ENCODE results near the gene SYTL2.

Gene SYTL2

DNA sequence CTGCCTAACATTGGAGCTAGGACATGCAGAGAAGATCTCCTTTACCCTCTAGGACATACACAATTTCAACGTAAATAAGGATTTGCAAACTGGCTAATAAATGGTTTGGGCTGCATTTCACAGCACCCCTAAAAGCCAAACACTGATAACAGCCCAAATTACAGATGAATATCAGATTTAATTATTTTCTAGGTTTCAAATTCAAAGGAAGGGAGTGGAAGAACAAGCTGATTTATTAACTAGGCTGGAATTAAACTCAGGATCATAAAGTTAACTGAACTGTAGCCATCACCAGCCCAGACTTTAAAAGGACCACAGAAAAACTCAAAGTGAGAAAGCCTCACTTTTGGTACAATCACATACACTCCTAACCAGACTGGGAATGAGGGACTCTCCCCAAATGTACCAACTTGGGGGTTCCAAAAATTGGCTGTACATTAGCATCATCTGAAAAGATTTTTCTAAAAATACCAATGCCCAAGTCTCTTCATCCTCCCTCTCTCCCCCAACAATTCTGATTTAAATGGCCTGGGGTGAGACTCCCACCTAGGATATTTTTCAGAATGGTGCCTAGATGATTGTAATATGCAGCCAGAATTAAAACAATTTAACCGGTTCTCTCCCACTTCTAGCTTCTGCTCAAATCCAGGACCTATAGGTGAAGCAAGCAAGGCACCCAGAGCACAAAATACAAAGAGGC is 43.5 kb downstream of the SYTL2 start:
- TF ChIP-seq, protein P1, sequence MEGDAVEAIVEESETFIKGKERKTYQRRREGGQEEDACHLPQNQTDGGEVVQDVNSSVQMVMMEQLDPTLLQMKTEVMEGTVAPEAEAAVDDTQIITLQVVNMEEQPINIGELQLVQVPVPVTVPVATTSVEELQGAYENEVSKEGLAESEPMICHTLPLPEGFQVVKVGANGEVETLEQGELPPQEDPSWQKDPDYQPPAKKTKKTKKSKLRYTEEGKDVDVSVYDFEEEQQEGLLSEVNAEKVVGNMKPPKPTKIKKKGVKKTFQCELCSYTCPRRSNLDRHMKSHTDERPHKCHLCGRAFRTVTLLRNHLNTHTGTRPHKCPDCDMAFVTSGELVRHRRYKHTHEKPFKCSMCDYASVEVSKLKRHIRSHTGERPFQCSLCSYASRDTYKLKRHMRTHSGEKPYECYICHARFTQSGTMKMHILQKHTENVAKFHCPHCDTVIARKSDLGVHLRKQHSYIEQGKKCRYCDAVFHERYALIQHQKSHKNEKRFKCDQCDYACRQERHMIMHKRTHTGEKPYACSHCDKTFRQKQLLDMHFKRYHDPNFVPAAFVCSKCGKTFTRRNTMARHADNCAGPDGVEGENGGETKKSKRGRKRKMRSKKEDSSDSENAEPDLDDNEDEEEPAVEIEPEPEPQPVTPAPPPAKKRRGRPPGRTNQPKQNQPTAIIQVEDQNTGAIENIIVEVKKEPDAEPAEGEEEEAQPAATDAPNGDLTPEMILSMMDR (IDR thresholded peaks at IDR 0.05) = no peak

DNA sequence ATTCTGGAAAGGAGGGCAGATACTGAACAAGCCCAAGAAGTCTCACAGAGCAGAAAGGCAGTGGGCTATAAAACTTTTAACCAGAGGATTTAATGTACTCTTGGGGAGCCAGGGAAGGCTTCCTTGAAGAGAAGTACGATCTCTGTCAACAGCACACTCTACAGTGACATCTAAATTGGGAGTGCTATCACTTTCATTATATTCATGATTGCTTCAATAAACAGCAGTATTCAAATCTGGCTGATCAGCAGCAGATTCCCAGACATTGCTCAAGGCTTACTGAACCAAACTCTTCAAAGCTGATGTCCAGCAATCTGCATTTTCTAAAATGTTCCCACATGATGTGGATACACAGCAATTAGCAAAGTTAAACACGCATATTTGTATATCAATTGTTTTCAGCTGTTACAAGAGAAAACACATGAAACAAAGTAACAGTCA is 44.2 kb downstream of the SYTL2 start:
- TF ChIP-seq, protein P1 (IDR thresholded peaks at IDR 0.05) = no peak

DNA sequence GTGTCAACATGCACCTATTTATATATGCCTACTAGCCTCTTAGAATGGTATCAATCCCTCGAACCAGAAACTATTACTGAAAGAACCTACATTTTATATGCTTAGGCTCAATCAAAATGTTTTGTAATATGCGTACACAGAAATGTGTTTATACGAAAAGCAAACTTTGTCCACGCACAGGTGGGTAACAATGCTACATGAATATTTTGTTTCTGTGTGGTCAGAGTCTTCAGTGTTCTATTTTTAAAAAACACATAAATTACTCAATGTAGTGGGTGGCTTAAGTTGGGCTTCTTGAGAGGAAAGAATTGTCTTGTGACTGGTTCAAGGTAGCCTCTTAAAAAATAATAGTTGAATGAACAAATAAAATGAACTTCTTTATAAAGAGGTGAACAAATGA is 46.1 kb downstream of the SYTL2 start:
- TF ChIP-seq, protein P1 (IDR thresholded peaks at IDR 0.05) = no peak

DNA sequence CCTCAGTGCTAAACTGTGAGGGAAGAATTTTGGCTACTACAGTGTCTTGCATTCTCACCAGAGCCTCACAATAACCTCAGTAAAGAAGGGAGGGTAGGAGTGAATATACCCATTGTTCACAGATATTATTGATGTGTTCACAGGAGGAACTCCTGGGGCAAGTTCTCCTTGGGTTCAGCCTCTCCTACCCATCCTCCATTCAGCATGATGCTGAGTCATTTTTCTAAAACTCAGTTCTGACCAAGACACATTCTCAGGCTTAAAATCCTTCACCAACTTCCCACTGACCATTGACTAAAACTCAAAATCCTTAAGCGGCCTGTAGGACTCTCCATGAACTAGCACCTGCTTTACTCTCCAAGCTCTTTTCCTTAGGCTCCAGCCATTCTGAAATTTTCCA is 48.7 kb downstream of the SYTL2 start:
- TF ChIP-seq, protein P1 (IDR thresholded peaks at IDR 0.05) = no peak

DNA sequence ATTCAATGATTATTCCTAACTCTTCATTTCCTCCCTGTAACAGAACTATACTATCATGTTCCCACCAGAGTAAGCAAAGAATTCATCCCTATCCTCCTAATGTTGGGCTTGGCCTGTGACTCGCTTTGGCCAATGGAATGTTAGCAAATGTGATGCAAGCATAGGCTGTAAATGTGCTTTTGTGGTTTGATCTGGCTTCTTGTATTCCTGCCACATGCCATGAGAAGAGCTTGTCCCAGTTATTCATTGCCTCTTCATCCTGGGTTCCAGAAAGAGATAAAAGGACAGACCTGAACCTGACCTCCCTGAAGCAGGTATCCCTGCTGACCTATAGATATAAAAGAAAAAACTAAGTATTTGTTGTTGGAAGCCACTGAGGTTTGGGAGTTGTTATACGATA is 51.0 kb downstream of the SYTL2 start:
- TF ChIP-seq, protein P1 (IDR thresholded peaks at IDR 0.05) = no peak

DNA sequence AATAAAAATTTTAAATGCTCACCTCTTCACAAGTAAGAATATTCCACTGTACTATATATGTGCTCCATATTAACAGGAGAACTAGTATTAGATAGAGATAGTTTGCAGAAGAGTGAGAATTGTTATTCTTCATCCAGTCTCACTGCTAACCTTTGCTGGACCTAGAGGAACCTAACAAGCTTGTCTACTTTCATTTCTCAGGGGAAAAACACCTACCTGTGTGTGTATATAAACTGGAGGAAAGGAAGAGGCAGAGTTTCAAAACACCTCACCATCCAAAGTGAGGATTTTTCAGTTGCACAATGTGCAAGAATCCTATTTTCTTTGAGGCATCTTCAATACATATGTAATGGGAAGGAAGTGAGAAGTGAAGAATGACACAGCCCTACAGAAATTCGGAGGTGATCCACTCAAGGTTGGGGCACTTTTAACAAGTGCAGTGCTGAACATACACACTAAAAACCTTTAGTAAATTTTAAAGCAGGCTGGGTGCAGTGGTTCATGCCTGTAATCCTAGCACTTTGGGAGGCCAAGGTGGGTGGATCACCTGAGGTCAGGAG is 52.4 kb downstream of the SYTL2 start:
- TF ChIP-seq, protein P1 (IDR thresholded peaks at IDR 0.05) = no peak

DNA sequence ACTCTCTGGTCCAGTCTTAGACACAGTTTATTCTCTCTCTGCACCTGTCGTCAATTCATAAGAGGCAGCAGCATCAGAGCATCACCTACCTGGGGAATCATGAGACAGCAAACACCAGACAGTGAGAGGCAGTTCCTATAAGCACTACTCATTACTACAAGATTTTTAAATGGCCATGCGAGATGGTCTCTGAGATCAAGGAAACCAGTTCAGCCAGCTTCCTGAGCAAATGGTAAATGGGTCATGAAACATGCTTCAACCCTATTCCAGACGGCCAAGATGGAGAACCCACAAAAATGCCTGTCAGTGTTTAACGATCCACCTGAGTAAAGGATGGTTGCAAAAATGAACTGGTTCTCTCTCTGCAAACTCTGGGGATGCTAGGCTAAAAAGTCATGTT is 52.9 kb downstream of the SYTL2 start:
- TF ChIP-seq, protein P1 (IDR thresholded peaks at IDR 0.05) = no peak

Data from LNCAP (cell line).